Subcutaneous adipose tissue (tissue), 4 donors: ENCODE data around the gene OTX1. TPM values are rescaled to one million over a fixed set of nuclear protein-coding genes. Genes with fewer than 3 reads are reported as not detected.

ENCODE experiments used
- CTCF ChIP-seq: fragments of 450-650 bp; IDR thresholded peaks from one replicate; pipeline ENCODE4 v1.5.1; 2016; ENCODE audit warnings: low read depth, mild to moderate bottlenecking, control low read depth, antibody characterized with exemption, moderate library complexity
- total RNA-seq, 4 donors: library from RNA; depleted of rRNA; stranded (reverse); fragments of >200 nt; gene quantifications; one replicate each; pipeline ENCODE4 v1.1.0, GENCODE V29; 2016

Gene OTX1
- total RNA-seq, 4 donors from 2014 or later, result not detected

GRCh38 chr2:63047321-63048279 lies 3.0 kb upstream of the OTX1 start:
- no peak for TF ChIP-seq CTCF

GRCh38 chr2:63048367-63049171 lies 2.1 kb upstream of the OTX1 start:
- TF ChIP-seq CTCF, result no peak

- no peak for TF ChIP-seq CTCF
These were observed 1.2 kb upstream of the OTX1 start for GRCh38 chr2:63049211-63049969.

GRCh38 chr2:63049970-63050333 lies 678 bp upstream of the OTX1 start:
- TF ChIP-seq CTCF, result no peak

GRCh38 chr2:63051042-63051794 lies 588 bp downstream of the OTX1 start:
- TF ChIP-seq CTCF, result no peak

GRCh38 chr2:63051795-63052333 lies 1.2 kb downstream of the OTX1 start:
- TF ChIP-seq CTCF, result no peak
